ENCODE measurements around the gene SIRT6. TPM values are rescaled to one million over a fixed set of nuclear protein-coding genes. Genes with fewer than 3 reads are reported as not detected.

Gene SIRT6
- polyA plus RNA-seq, 1 experiment = 22.3 TPM

- Histone ChIP-seq H3K4me3 (ENCODE audit: low read depth, low read length) (no peak overlapping the region), H3K36me3 (ENCODE audit: control insufficient read depth, insufficient read depth, low read length) (no peaks in the 10 kb centered on the region), H3K27me3 (ENCODE audit: control insufficient read depth, insufficient read depth, low read length) (peaks cover 4% of the 10 kb centered on the region)
- POLR2A ChIA-PET = no interaction called here
- no peak for TF ChIP-seq CTCF (IDR thresholded peaks at IDR 0.05; ENCODE audit: insufficient read depth, low read depth, low read length)
- CTCF ChIA-PET = interaction anchor here (1.0 to 3.3 kb wide), 3 partner anchors 8 to 378 kb away, joined by 4 to 19 read pairs (median 4); no protein-coding TSS in a partner anchor
- DNase-seq (ENCODE audit: low read depth) = no peak
These were observed 17.4 kb upstream of the SIRT6 start for GRCh38 chr19:4199699-4200293.

GRCh38 chr19:4198467-4199126, 16.2 kb upstream of the SIRT6 start:
- no peaks in the 10 kb centered on the region for H3K36me3 ChIP-seq (ENCODE audit: control insufficient read depth, insufficient read depth, low read length)
- ChIA-PET CTCF (interaction anchor here (0.7 to 1.4 kb wide), 2 partner anchors 9 to 58 kb away, joined by 3 to 4 read pairs; no protein-coding TSS in a partner anchor), POLR2A (no interaction called here)
- no peak for DNase-seq (ENCODE audit: low read depth)
- no peak for TF ChIP-seq CTCF (IDR thresholded peaks at IDR 0.05; ENCODE audit: insufficient read depth, low read depth, low read length)
- no peak overlapping the region for H3K4me3 ChIP-seq (ENCODE audit: low read depth, low read length)
- peaks cover 4% of the 10 kb centered on the region for H3K27me3 ChIP-seq (ENCODE audit: control insufficient read depth, insufficient read depth, low read length)

GRCh38 chr19:4197625-4198466, 15.5 kb upstream of the SIRT6 start:
- TF ChIP-seq CTCF (IDR thresholded peaks at IDR 0.05; ENCODE audit: insufficient read depth, low read depth, low read length) = no peak
- POLR2A ChIA-PET = no interaction called here
- CTCF ChIA-PET = interaction anchor here (0.7 to 1.4 kb wide), 3 partner anchors 10 to 58 kb away, joined by 3 to 4 read pairs (median 3); no protein-coding TSS in a partner anchor
- no peak for DNase-seq (ENCODE audit: low read depth)
- no peak overlapping the region for H3K4me3 ChIP-seq (ENCODE audit: low read depth, low read length)
- H3K27me3 ChIP-seq (ENCODE audit: control insufficient read depth, insufficient read depth, low read length) = peaks cover 4% of the 10 kb centered on the region
- H3K36me3 ChIP-seq (ENCODE audit: control insufficient read depth, insufficient read depth, low read length) = no peaks in the 10 kb centered on the region

GRCh38 chr19:4197228-4197624, 14.9 kb upstream of the SIRT6 start:
- ChIA-PET POLR2A (no interaction called here), CTCF (interaction anchor here (0.8 to 1.6 kb wide), 2 partner anchors 11 to 57 kb away, joined by 3 to 5 read pairs; no protein-coding TSS in a partner anchor)
- H3K27me3 ChIP-seq (ENCODE audit: control insufficient read depth, insufficient read depth, low read length) = peaks cover 4% of the 10 kb centered on the region
- TF ChIP-seq CTCF (IDR thresholded peaks at IDR 0.05; ENCODE audit: insufficient read depth, low read depth, low read length) = no peak
- DNase-seq (ENCODE audit: low read depth) = no peak
- H3K36me3 ChIP-seq (ENCODE audit: control insufficient read depth, insufficient read depth, low read length) = no peaks in the 10 kb centered on the region
- H3K4me3 ChIP-seq (ENCODE audit: low read depth, low read length) = no peak overlapping the region
